Stimulated activated CD8-positive, alpha-beta memory T cell treated with anti-CD3 and anti-CD28 coated beads, Interleukin-15, amount 100 ng/mL, for 48 hours (primary cell): Measurements from ENCODE around the gene NQO2.
"Not testable (repeated sequence)": the region's sequence is repeated elsewhere in the genome, so short reads cannot be mapped to it uniquely, and the experiment has no call there.

Experiments
- DNase-seq, 2 donors: peaks; one replicate each; pipeline ENCODE4 v3.0.0-alpha.2; 2020; ENCODE audit warnings: low read depth in 2 of 2

NQO2 gene

DNA sequence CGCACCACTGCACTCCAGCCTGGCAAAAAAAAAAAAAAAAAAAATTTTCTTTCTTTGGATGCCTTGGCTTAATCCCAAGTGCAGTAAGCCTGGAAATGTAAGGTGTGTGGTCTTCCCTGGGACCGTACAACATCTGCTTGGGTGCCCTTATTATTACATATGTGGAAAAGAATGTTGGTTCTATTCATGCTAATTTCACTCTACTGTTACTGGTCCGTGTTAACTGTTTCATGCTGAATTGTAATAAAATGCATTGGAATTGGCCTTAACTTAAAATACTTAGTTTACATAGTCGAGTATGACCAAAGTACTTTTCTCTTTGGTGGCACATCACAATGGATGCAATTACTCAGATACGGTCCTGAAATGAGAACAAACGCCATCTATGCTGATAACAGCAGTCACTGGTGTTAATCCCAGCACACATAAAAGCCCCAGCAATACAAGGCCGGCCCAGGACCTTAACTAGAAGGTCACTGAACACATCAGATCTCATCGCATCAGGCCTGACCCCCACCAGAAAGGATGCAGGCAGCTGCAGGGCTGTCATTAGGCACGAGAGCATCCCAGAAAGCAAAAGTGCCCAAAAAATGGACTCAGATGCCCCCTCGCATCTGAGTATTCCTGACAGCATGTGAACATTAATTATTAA, 29.5 kb upstream of the NQO2 start:
- DNase-seq: no peak

DNA sequence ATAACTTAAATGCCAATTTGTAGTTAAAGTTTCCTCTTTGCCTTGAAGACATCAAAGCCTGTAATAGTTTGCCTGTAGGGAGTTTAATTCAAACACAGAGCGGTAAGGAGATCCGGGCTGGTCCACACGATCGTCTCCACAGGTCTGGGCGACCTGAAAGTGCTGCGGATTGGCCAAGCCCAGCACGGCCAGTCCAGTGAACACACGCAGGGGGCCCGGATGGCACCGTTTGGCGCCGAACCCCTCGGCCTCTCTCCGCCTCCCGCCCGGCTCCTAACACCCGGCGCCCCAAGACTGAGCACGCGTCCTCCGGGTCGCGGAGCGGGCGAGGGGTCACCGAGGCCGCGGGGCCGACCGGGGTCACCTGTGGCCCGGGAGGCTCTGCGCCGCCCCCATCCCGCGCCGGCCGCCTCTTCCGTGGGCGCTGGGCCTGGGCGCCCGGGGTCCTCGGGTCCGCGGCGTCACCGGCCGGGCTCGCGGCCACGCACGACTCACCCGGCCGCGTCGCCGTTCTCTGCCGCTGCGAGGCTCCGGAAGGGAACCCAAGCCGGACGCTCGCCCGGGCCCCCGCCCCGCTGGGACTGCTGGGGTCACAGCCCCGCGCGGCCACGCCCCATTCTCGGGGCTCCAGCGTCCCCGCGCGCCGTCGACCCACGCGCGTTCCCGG, 28.8 kb upstream of the NQO2 start:
- peak in 1 of 2 donors; percentile 36 for DNase-seq

DNA sequence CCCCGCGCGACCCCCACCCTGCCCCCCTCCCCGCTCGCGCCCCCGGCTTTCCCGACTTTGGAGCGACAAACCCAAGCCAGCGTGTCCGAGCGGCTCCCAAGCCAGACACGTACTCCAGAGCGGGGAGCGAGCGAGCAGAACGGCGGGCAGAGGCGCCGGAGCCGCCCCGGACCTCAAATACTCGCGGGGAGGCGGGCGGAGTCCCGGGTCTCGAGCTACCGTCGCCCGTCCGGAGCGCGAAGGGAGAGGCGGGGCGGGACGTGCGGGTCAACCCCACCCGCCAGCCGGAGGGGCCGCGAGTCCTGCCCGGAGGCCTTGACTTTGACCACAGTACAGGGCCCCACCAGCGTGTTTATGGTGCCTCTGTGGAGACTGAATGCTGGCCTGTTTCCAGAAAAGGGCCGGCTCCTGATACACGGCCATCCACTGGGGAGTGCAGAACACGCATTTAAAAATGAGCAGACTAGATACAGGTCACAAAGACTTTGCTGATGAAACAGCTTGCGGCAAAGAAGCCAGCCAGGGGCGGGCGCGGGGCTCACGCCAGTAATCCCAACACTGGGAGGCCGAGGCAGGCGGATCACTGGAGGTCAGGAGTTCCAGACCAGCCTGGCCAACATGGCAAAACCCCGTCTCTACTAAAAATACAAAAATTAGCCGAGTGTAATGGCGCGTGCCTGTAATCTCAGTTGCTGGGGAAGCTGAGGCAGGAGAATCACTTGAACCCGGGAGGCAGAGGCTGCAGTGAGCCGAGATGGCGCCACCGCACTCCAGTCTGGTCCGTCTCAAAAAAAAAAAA, 28.1 kb upstream of the NQO2 start, which contains the start of gene SERPINB6:
SERPINB6 (minus strand) TSS at position 148 of the 799 bp plus-strand sequence. CDS start 12,235 bp downstream, outside the sequence.
- DNase-seq: no peak

DNA sequence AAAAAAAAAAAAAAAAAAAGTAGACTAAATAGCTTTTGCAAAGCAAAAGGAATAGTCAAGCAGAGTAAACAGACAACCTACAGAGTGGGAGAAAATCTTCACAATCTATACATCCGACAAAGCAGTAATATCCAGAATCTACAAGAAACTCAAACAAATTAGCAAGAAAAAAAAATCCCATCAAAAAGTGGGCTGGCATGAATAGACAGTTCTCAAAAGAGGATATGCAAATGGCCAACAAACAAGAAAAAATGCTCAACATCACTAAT, 27.5 kb upstream of the NQO2 start:
- DNase-seq: not testable (repeated sequence)

DNA sequence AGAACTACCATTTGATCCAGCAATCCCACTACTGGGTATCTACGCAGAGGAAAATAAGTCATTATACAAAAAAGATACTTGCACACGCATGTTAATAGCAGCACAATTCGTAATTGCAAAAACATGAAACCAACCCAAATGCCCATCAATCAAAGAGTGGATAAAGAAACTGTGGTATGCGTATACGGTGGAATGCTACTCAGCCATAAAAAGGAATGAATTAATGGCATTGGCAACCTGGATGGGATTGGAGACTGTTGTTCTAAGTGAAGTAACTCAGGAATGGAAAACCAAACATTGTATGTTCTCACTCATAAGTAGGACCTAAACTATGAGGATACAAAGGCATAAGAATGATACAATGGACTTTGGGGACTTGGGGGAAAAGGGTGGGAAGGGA, 27.0 kb upstream of the NQO2 start:
- not testable (repeated sequence) for DNase-seq

DNA sequence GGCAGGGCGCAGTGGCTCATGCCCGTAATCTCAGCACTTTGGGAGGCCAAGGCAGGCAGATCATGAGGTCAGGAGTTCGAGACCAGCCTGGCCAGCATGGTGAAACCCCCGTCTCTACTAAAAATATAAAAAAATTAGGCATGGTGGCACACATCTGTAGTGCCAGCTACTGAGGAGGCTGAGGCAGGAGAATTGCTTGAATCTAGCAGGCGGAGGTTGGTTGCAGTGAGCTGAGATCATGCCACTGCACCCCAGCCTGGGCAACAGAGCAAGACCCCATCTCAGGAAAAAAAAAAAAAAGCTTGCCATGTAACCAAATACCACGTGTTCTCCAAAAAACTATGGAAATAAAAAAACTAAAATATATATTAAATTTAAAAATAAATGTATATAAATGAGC, 26.5 kb upstream of the NQO2 start:
- not testable (repeated sequence) for DNase-seq

DNA sequence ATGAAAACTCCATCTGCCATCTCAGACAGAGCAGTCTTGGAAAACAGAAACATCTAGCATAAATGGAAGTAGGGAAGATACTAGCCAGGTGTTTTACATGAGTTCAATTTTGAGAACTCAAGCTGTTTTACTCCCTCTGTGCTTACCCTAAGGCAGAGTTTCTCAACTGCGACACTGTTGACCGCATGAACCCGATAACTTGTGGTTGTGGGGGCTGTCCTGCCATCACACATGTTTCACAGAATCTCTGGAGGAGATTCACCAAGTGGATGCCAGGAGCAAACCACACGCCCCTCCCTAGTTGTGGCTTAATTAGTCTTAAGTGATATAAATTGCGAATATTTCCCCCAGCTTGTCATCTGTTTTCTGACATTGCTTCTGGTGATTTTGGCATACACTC, 26.0 kb upstream of the NQO2 start:
- no peak for DNase-seq

DNA sequence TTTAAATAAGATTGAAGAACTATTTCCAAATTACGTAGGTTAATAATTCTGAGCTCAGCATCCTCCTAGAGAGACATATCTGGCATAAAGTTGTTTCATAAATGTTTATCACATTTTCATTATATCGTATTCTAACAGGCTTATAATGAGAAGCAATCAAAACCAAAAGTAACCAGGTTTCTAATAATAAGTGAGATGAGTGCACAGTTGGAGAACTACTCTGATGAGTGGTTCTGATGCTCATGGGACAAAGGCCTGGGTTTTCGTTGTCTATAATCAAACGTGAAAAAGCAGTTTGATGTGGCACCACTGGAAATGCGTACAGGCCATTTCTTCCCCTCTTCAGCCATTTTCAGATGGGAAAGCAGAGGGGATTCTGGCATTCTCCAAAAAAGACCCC, 23.6 kb upstream of the NQO2 start:
- no peak for DNase-seq

DNA sequence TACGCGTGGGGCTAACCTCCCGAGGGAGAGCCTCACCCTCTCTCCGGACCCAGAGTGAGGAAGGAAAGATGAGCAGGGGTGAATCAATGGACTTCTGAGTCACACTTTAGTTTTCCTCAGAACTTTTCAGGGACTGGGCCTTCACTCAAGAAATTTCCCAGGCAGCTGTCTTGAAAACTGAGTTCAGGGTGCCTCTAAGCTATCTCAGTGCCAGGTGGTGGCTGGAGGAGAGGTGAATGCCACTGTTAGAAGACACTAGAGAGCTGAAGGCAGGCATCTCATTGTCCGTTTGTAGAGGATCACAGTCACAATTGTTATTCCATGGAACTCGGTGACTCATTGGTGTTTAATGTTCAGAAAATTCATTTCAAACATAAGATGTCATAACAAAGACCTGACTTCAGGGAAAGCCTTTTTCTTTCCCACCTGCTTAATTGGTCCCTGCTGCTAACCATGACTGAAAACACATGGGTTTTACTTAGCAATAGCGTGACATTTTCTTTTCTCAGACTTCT, 23.1 kb upstream of the NQO2 start:
- no peak for DNase-seq

DNA sequence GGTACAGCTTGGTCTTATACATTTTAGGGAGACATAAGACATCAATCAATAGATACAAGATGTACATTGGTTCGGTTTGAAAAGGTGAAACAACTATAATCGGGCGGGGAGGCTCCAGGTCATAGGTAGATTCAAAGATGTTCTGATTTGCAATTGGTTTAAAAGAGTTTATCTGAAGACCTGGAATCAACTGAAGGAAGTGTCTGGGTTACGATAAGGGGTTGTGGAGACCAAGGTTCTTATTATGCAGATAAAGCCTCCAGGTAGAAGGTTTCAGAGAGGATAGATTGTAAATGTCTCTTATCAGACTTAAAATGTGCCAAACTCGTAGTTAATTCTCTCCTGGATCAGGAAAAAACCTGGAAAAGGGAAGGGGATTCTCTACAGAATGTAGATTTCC, 22.4 kb upstream of the NQO2 start:
- DNase-seq: no peak

DNA sequence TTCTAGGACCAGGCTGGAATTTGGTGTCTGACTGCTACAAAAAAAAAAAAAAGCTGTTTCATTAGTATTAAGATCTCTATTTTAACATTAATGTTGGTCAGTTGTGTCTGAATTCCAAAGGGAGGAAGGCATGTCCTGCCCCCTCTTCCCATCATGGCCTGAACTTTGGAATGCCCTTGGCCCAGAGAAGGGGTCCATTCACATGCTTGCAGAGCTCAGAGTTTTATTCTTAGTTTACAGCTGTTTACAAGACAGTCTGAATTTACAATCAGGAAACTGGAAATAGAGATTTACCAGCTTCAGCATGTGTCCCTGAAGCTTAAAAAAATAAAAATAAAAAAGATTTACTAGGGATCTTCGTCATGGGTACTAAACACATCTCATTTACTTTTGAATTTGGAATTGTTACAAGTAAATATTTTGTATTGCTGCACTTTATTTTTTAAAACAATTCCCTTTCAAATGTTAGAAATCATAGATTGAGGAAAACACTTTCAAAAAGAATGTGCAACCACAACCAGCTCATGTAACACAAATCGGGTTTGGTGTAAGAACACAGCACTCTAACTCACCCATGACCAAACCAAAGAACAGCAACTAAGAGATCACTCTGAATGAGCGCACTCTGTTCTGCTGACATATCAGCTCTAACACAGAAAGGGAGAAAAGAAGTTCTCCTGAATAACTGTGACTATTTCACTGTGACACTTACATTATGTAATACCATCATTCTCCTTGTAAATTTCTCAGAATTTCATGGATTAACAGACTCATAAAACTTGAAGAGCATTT, 21.7 kb upstream of the NQO2 start:
- no peak for DNase-seq

DNA sequence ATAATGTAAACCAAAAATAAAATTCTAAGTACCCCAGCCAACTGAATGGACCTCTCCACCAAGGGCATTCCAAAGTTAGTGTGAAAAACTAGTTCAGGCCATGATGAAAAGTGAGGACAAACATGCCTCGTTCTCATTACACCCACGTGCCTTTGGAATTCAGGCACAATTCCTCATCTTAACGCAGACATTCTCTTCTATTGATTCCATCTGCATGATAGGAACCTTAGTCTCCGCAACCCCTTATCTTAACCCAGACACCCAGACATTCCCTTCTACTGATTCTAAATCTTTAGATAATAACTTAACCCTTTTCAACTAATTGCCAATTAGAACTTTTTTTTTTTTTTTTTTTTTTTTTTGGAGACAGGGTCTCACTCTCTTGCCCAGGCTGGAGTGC, 20.8 kb upstream of the NQO2 start:
- no peak for DNase-seq

DNA sequence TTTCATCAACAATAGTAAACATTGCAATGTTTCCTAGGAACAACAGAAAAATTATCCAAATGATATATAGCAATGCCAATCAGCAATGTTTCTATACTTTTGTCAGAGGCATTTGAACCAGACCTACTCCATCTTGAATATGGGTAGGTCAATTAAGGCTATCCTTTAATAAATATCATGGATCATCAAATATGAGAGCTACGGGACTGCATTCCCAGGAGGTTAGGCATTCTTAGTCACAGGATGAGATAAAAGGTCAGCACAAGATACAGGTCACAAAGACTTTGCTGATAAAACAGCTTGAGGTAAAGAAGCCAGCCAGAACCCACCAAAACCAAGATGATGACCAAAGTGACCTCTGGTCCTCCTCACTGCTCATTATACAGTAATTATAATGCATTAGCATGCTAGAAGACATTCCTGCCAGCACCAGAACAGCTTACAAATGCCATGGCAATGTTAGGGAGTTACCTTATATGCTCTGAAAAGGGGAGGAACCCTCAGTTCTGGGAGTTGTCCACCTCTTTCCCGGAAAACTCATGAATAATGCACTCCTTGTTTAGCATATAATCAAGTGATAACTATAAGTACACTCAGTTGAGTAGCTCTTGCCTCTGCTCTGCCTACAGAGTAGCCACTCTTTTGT, 19.8 kb upstream of the NQO2 start:
- no peak for DNase-seq

DNA sequence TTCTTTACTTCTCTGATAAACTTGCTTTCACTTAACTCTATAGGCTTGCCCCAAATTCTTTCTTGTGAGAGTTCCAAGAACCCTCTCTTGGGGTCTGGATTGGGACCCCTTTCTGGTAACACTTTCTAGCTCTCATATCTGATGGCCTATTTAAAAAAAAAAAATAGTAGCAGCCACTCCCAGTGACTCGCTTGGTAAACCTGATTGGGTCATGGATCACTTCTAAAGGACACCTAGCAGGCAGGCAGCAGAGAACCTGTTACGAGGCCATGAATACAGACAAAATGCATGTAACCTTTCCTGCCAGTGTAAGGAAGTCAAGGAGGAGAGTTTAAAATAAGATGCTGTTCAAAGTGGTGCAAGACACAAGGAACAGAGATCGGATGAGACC, 19.2 kb upstream of the NQO2 start:
- no peak for DNase-seq

DNA sequence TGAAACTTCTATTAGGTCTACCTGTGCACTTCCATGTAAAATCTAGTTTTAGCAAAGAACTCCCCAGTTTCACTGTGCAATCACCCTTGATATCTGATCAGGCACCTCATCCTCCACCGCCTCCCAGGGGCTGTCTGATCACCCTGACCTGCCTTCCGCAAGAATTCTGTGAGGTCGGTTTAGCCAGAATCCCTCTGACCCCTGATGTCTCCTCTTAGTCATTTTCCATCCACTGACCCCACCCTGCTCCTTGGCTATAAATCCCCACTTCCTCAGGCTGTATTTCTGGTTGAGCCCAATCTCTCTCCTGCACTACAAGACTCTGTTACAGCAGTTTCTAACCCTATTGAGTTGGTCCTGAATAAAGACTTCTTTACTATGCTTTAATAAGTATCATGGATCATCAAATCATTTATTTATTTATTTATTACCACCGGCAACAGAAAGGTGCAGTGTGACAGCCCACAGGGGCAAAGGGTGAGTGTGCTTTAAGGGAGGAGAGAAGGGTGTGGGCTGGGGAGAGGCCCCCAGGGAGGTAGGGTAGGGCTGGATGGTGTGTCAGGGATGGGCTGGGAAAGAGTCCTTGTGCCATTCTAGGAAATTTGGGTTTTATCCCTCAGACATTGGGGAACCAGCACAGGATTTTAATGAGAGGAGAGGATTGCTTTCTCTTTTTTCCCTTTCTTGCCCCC, 17.1 kb upstream of the NQO2 start:
- no peak for DNase-seq

DNA sequence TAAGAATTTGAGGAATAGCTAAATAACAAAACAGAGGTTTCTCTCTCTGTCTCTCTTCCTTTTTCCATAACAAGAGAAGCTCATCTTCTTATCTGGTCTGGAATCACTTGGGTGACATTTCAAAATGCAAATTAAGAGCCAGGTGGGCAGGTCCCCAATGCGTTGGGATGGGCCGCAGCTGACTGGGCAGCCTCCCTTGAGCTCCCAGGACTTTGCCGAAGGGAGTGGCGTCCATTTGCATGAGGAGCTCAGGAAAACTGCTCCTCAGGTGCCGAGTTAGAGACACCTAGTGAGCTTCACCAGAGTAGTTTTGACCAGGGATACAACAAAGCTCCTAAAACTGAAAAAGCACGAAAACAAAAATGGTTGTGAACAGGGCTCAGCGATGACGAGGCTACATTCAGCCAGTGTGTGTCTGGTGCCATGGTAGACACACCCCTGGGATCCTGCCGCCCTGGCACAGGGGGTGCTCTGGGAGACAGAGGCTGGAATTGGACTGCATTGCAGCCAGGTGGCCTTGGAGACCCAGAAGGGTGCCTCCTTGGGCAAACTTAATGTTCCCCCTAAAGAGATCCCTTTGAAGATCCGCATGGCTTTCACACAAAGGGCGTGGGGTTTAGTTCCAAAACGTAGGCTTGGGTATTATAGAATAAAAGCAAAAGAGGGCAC, 14.8 kb upstream of the NQO2 start:
- no peak for DNase-seq

DNA sequence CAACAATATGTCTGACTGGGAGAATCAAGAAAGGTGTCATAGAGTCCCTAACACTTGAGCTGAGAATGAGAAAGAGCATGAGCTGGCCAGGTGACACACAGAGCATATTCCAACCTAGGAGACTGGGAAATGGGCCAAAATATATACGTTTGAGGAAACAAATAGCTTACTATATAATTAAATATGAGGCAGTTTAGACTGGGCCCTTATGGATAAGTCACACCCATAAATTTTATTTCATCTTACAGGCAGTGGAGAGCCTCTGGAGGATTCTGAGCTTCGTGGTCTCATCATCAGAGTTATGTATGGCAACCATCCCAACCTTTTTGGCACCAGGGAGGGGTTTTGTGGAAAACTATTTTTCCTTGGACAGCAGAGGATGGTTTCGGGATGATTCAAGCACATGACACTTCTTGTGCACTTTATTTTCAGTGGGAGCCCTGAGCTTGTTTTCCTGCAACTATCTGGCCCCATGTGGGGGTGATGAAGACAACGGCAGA, 12.9 kb upstream of the NQO2 start:
- DNase-seq: no peak

DNA sequence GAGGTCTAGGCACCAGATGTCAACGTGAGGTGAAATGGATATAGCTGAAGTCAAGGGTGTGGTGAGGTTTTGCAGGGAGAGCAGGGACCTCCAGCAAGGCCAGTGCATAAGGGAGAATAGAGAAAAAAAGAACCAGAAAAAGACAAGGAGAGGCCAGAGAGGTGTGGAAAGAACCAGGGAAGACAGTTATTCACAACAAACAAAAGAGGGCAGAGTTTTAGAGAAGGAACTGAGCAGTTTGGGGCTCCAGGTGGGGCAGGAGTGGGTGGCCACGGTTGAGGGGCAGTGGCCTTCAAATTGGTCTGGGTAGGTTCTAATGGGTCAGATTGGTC, 11.6 kb upstream of the NQO2 start:
- DNase-seq: no peak

DNA sequence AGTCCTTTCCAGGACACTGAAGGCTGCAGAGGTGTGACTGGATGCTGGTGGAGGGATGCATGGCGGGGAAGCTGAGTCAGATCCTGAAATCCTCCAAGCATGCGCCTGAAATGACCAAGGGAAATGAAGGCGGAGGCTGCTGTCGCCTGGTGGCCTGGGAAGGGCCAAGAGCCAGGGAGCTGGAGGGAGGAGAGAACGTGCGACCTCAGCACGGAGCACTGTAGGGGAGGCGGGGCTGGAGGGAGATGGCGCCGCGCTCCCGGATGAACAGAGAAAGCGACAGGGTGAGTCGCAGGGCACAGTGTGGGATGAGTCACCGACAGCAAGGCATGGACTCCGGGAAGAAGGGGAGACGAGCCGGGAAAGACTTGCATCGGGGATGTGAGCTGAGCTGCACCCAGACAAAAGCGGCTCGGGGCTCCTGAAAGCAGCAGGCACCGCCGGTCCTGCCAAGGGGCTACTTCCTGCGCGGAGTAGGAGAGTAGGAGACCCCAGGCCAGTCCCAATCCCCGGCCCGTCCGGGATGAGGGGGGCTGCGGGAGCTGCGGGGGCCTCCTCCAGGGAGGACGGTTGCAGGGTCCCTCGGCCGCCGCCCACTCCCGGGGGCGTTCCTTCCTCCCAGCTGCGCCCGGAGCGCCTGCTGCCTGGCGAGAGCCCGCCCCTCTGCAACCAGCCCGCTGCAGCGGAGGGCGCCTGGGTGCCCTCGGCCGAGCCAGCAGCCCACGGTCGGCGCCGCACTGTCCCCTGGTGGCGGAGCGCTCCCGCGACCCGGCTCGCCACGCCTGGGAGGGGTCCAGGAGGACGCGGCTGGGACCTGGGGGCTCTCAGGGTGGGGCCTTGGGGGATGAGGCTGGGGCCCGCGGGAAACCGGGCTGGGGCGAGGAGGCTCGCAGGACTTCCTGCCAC, 11.0 kb upstream of the NQO2 start:
- DNase-seq: peak; percentile 73 to 79
